GM12872 (cell line): ENCODE measurements around the gene TAPBP.

ENCODE experiments used
- TF ChIP-seq, protein P1 (sequence below): IDR thresholded peaks from 3 replicates; pipeline ENCODE4 v1.5.1; 2011; ENCODE audit warnings: low read depth, mild to moderate bottlenecking, low read length, moderate library complexity; ENCODE audit not compliant: insufficient read depth

The TAPBP gene

DNA sequence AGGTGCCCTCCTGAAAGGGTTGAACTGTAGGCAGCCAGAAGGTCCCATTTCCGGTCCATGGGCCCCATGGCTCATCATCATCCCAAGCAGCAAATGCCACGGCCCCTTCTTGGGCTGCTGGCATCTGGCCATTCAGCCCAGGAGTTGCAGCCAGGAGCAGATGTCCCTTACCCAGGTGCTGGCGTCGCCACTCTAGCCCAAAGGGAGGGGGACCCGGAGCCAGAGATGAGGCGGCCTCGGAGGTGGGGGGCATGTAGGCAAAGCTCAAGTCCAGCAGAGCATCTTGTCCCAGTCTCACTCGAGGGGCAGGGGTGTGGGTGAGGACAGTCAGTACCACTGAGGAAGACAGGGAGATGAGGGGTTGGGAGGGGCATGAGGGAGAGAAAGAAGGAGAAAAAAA lies 8.8 kb downstream of the TAPBP start:
- TF ChIP-seq, protein P1, sequence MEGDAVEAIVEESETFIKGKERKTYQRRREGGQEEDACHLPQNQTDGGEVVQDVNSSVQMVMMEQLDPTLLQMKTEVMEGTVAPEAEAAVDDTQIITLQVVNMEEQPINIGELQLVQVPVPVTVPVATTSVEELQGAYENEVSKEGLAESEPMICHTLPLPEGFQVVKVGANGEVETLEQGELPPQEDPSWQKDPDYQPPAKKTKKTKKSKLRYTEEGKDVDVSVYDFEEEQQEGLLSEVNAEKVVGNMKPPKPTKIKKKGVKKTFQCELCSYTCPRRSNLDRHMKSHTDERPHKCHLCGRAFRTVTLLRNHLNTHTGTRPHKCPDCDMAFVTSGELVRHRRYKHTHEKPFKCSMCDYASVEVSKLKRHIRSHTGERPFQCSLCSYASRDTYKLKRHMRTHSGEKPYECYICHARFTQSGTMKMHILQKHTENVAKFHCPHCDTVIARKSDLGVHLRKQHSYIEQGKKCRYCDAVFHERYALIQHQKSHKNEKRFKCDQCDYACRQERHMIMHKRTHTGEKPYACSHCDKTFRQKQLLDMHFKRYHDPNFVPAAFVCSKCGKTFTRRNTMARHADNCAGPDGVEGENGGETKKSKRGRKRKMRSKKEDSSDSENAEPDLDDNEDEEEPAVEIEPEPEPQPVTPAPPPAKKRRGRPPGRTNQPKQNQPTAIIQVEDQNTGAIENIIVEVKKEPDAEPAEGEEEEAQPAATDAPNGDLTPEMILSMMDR = no peak

DNA sequence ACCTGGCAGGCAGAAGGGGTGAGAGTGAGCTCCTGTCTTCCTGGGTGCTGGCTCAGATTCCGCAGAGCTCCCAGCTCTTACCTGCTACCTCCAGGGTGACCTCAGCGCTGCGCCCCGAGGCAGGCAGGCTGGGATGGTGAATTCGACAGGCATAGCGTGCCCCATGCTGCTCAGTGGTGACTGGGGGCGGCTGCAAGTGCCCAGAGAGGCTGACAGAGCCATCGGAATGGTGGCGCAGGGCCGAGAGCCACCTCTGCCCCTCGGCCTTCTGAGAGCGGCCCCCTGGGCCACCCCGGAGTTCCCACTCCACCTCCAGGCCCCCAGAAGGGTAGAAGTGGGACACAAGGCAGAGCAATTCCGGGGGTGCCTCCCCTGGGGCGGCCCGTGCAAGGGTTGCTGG lies 9.7 kb downstream of the TAPBP start:
- TF ChIP-seq, protein P1 = no peak

DNA sequence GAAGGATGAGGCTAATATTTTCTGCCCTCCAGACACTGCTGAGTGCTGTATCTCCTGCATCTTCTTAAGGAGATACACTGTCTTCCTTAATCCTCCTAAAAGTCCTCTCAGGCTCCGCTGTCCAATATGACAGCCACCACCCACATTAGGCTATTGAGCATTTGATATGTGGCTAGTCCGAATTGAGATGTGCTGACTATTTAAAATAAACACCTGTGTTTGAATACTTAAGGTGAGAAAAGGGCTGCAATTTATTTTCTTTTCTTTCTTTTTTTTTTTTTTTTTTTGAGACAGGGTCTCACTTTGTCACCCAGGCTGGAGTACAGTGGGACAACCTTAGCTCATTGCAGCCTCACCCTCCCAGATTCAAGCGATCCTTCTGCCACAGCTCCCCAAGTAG lies 12.0 kb downstream of the TAPBP start:
- TF ChIP-seq, protein P1 = no peak

DNA sequence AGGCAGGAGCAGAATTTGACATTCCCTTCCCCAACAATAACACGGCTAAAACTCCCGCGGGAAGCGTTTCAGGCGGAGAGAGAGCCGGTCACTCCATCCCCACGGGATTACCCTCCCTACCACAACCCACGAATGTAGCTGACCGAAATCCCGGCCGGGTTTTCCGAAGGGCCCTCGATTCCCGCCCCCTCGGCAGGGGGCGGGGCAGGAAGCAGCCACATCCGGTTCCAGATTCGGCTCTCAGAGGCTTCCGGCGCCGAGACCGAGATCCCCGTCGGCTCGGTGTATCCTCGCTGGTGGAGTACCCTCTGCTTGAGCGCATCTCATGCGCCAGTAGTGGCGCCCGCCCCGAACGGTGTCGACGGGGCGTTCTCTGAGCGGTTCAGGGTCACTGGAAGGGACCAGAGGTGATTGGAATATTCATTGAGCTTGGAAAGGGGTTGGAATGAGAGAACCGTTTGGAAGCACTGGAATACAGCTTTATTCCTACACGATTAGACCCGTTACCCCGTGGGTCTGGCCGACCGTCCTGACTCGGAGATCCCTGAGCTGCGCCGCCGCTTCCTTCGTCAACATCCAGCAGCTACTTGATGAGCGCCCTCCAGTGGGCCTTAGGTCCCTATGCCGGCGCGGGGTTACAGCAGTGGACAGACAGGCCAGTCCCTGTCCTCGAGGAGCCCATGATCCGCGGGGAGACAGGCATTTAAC lies 14.5 kb downstream of the TAPBP start:
- TF ChIP-seq, protein P1 = peak; percentile 70

DNA sequence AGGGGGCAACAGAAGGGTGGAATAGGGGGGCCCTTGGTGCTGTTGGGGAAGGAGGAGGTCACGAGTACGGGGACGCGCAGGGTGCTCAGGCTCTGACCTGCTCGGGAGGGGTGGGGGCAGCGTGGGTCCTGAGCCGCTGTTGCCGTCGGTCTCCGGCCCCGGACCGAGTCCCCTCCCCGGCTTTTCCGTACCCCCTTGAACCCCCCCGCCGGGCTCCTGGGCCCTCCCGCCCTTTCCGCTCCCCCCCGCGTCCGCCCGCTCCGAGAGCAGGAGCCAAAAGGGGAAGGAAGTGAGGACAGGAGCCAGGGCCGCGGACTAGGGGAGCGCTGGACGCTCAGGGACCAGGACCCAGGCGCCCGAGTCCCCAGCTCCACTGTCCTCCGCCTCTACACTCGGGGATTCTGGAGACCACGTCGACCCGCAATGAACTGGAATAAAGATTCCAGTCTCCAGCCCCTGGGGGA lies 15.1 kb downstream of the TAPBP start, which contains the start of gene RGL2:
Gene RGL2, minus strand, starts transcription at position 170 of the 464 bp plus-strand sequence. CDS start 332 bp downstream, outside the sequence.
- TF ChIP-seq, protein P1 = no peak

DNA sequence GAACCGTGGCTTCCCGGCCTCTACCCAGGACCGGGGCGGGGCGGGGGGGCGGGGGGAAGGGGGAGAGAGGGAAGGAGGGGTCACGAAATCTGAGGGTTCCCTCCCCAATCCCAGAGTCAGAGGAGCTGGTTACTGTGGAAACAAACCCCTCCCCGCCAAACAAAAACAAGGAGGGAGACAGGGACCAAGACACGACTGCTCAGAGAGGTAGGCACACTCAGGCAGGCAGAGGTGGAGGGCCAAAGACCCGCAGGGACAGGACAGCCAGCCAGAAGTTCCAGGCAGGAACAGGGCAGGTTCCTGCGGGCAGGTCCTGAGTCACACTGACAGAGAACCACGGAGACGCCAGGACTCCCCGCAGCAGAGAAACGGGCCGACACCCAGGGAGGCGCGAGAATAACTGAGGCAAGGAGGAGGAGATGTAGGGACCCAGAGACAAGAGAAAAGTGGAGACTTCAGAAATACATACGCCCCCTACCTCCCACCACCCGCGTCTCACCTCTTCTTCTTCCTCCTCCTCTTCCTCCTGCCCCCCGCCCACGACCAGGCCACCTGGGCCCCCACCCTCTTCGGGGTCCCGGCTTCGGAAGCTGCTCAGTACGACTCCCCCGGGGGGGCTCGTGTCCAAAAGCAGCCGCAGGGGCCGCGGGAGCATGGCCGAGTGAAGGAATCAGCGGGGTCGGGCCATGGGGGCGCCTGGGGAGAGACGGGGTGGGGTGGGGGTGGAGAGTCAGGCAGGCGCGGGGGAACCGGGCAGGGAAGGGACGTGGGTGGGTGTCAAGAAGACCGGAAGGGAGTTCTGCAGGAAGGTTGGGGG lies 15.7 kb downstream of the TAPBP start:
- TF ChIP-seq, protein P1 = peak; percentile 26; the same call in 1 of the 3 replicates

DNA sequence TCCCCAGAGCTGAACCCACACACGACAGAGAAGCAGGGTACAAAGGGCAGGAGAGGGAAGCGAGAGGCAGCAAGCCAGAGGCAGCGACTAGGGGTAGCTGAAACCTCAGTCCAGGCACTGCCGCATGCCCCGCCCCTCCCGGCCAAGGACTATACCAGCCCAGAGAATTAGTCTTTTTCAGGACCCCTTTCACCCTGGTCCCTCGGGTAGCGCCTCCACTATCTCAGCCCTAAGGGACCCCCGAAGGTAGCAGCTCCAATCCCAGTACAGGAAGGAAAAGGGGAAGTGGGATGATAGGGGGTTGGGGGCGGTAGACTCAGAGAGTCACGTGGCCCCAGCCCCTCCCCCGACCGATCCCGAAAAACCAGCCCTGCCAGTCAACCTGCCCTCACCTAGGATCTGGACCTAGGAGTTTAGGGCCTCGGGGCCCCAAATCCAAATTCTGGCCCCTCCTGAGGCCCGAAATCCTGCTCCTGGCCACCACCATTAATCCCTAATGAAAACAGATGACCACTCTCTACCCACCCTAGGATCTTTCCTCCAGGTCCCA lies 16.4 kb downstream of the TAPBP start:
- TF ChIP-seq, protein P1 = no peak
